ENCODE results near the gene USH1G. TPM values are rescaled to one million over a fixed set of nuclear protein-coding genes. Genes with fewer than 3 reads are reported as not detected.

The USH1G gene
- total and polyA plus RNA-seq, 7 donors = not detected

DNA sequence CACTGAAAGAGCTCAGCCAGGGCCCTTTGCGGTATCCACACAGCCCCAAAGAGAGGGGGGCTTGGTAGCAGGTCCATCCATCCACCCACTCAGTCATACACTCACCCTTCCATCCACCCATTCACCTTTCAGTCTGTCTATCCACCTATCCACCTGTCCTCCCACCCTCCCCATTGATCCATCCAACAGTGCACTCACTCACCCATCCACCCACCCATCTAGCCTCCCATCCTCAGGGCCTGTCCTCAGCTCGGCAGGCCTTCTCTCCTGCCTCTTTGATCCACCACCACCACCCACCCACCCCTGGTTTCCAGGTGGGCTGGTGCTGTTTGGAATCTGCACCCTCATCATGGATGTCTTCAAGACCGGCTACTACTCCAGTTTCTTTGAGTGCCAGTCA is 2.2 kb upstream of the USH1G start:
- no peaks in the 10 kb centered on the region for H3K36me3 ChIP-seq (ENCODE audit: insufficient read depth in 1 of 2, low read depth in 1 of 2)
- no peak overlapping the region for H3K4me3 ChIP-seq
- intact Hi-C loops (cut with DNase I) = no loop called here
- WGBS, 3 donors = 61 to 71% (median 65%) methylated on average over 3 of the region's 3 CpGs
- no peaks in the 10 kb centered on the region for H3K9me3 ChIP-seq
- DNase-seq = no peak
- no peak overlapping the region for H3K27ac ChIP-seq
- H3K27me3 ChIP-seq (ENCODE audit: insufficient read depth in 3 of 3, low read length in 2 of 3) = peaks cover 0 to 77% (median 25%) of the 10 kb centered on the region in 3 donors
- TF ChIP-seq, protein P1, sequence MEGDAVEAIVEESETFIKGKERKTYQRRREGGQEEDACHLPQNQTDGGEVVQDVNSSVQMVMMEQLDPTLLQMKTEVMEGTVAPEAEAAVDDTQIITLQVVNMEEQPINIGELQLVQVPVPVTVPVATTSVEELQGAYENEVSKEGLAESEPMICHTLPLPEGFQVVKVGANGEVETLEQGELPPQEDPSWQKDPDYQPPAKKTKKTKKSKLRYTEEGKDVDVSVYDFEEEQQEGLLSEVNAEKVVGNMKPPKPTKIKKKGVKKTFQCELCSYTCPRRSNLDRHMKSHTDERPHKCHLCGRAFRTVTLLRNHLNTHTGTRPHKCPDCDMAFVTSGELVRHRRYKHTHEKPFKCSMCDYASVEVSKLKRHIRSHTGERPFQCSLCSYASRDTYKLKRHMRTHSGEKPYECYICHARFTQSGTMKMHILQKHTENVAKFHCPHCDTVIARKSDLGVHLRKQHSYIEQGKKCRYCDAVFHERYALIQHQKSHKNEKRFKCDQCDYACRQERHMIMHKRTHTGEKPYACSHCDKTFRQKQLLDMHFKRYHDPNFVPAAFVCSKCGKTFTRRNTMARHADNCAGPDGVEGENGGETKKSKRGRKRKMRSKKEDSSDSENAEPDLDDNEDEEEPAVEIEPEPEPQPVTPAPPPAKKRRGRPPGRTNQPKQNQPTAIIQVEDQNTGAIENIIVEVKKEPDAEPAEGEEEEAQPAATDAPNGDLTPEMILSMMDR (IDR thresholded peaks at IDR 0.05) = no peak
- peaks cover 14% of the 10 kb centered on the region for H3K4me1 ChIP-seq
- no peak for ATAC-seq

DNA sequence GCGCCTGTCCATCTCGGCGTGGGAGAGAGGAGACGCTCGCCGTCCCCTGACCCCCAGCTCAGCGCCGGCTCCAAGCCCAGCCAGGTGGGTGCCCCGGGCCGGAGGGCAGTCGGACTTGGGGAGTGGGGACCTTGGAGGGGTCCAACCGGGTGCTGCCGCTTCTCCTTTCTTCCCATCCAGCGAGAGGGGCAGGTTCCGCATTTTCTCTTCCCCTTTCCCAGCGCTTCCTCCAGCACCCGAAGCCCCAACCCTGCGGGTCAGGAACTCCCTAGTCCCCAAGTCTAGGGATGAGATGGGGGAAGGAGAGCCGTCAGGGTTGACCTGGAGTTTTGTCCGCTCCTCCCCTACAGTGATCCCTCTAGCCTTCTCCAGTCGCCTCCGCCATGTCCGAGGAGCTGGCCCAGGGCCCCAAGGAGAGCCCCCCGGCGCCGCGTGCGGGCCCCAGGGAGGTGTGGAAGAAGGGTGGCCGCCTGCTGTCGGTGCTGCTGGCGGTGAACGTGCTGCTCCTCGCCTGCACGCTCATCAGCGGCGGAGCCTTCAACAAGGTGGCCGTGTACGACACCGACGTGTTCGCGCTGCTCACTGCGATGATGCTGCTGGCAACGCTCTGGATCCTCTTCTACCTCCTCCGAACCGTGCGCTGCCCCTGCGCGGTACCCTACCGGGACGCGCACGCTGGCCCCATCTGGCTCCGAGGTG is 1.3 kb upstream of the USH1G start, which contains the start of gene OTOP2:
Gene OTOP2 (plus strand): TSS at position 24 of the 699 bp plus-strand sequence. CDS start 360 bp downstream, at position 384.
- Histone ChIP-seq H3K27ac (no peak within 1 kb of the TSS), H3K36me3 (ENCODE audit: insufficient read depth in 1 of 2, low read depth in 1 of 2) (no peaks in the 10 kb centered on the region), H3K27me3 (ENCODE audit: insufficient read depth in 3 of 3, low read length in 2 of 3) (peaks cover 0 to 84% (median 25%) of the 10 kb centered on the region in 3 donors), H3K4me3 (peak within 1 kb of the TSS; percentile 54), H3K9me3 (no peaks in the 10 kb centered on the region), H3K4me1 (peaks cover 14% of the 10 kb centered on the region)
- WGBS, 3 donors = 1 to 3% (median 3%) methylated on average over 52 to 54 of the region's 54 CpGs
- ATAC-seq = no peak
- no peak for DNase-seq
- TF ChIP-seq, protein P1 (IDR thresholded peaks at IDR 0.05) = no peak
- intact Hi-C loops (cut with DNase I) = no loop called here

DNA sequence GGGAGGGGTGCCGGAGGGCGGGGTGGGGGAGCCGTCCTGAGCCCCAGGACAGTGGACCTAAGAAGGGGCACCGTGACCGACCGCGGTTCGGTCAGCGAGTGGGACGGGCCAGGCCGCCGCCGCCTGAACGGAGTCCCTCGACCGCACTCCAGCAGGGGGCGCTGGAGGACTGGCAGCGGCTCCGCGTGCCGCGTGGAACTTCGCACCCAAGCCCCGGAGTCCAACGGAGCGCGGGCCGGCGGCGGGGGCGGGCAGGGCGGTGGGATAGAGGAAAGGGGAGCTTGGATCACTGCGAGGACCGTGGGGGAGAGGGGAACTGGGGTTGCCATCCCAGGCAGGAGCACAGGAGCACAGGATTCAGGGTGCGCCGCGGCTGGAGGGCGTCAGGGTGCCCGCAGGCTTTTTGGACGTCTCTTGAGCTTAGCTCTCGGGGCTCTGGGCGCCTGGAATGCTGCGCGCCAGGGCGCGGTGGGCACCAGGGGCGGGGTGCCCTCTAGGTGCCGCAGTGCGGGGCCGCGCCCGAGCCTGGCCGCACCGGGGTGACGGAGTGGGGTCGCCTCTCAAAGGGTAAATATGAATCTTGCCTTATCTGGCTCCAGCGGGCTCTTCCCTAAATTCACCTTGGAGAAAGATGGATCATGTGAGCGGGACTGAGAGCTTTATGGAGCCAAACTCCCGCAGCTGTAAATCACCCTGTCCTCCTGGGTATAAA is 639 bp upstream of the USH1G start:
- H3K27me3 ChIP-seq (ENCODE audit: insufficient read depth in 3 of 3, low read length in 2 of 3) = peaks cover 0 to 89% (median 25%) of the 10 kb centered on the region in 3 donors
- intact Hi-C loops (cut with DNase I) = loop anchor here in 1 of 2 donors (2.0 kb wide), 1 partner anchor 35 kb away; no protein-coding TSS in a partner anchor
- TF ChIP-seq, protein P1 (IDR thresholded peaks at IDR 0.05) = peak; percentile 74
- peak; percentile 79 to 82 for DNase-seq
- 2 to 3% (median 2%) methylated on average over 49 to 59 of the region's 59 CpGs for WGBS, 3 donors
- H3K36me3 ChIP-seq (ENCODE audit: insufficient read depth in 1 of 2, low read depth in 1 of 2) = no peaks in the 10 kb centered on the region
- ATAC-seq = peak; percentile 68 to 87 (median 74)
- H3K9me3 ChIP-seq = no peaks in the 10 kb centered on the region
- H3K4me1 ChIP-seq = peaks cover 14% of the 10 kb centered on the region
- peak overlapping the region; percentile 54 for H3K4me3 ChIP-seq
- no peak overlapping the region for H3K27ac ChIP-seq

DNA sequence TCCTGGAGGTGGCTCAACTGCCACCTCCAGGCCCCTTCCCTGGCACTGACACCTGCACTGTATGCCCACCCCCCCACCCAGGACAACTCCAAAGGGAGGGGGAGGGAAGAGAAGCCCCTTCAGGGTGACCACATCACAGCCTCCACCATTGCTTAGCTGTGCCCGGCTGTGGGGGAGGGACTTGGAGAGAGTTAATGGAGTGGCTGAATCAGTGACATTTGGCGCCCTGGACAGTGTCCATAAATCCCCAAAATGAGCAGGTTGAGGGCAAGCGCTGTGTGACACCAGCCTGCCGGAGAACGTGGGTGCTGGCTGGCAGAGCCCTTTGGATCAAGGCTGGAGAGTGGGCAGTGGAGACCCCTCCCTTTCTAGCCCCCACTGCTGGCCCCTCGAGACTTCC is 883 bp downstream of the USH1G start:
- Histone ChIP-seq H3K36me3 (ENCODE audit: insufficient read depth in 1 of 2, low read depth in 1 of 2) (no peaks in the 10 kb centered on the region), H3K4me3 (no peak overlapping the region), H3K27ac (no peak overlapping the region), H3K27me3 (ENCODE audit: insufficient read depth in 3 of 3, low read length in 2 of 3) (peaks cover 0 to 96% (median 25%) of the 10 kb centered on the region in 3 donors), H3K4me1 (peaks cover 14% of the 10 kb centered on the region), H3K9me3 (no peaks in the 10 kb centered on the region)
- DNase-seq (no peak), ATAC-seq (no peak)
- TF ChIP-seq, protein P1 (IDR thresholded peaks at IDR 0.05) = no peak
- WGBS, 3 donors = 19 to 28% (median 28%) methylated on average over 6 of the region's 6 CpGs
- intact Hi-C loops (cut with DNase I) = loop anchor here in 1 of 2 donors (2.0 kb wide), 1 partner anchor 37 kb away; no protein-coding TSS in a partner anchor

All from psoas muscle (tissue), 8 donors.